Measurements from ENCODE around the gene HOXA9. TPM values are rescaled to one million over a fixed set of nuclear protein-coding genes. Genes with fewer than 3 reads are reported as not detected.

HOXA9 gene
- total and polyA plus RNA-seq, 3 donors from 2014 or later: 0.25 to 1.0 (median 0.39) TPM

DNA sequence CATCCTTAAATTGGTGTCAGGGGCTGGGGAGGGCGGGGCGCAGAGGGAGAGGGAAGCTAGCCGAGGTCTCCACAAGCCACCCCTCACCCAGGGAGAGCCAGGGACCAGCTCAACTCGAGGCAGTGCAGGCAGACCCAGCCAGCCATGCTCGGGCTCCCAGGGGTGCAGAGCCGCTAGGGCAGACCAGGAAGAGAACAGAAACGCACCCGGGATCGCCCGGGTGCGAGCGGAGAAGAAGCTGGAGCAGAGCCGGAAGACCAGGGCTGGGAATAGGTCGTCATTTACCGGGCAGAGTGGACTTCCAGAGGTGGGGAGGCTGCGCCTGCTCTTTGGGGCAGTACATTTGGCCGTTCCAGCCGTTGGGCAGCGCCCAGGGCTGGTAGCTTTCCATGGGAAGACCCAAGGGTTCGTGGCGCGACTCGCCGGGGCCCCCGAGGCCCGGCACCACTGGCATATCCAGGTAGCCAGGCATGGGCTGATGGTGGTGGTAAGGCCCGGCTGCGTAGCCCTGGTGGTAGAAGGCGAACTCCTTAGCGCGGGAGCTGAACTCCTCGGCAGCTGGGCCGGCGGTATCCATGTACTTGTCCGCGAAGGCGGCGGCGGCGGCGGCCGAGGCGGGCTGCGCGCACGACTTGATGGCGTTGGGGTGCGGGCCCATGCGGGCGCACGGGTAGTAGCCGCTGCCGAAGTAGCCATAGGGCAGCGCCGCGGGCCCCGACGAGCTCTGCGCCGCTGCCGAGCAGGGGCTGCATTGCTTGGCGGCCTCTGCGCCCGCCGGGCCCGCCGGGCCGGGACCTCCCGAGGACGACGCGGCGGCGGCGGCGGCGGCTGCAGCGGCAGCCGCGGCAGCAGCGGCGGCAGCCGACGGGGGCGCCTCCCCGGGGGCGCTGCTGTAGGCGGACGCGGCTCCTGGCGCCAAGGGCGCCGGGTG lies 33.8 kb upstream of the HOXA9 start:
- Histone ChIP-seq H3K36me3 (ENCODE audit: low read depth, missing control alignments) (no peaks in the 10 kb centered on the region), H3K27ac (no peak overlapping the region), H3K4me3 (no peak overlapping the region), H3K27me3 (no peaks in the 10 kb centered on the region), H3K9me3 (no peaks in the 10 kb centered on the region), H3K4me1 (no peaks in the 10 kb centered on the region)
- 3 to 4% methylated on average over 17 to 54 of the region's 93 CpGs for WGBS, 2 donors
- DNase-seq: no peak
- no peak for TF ChIP-seq POLR2A (IDR thresholded peaks at IDR 0.05)
- TF ChIP-seq, protein P1, sequence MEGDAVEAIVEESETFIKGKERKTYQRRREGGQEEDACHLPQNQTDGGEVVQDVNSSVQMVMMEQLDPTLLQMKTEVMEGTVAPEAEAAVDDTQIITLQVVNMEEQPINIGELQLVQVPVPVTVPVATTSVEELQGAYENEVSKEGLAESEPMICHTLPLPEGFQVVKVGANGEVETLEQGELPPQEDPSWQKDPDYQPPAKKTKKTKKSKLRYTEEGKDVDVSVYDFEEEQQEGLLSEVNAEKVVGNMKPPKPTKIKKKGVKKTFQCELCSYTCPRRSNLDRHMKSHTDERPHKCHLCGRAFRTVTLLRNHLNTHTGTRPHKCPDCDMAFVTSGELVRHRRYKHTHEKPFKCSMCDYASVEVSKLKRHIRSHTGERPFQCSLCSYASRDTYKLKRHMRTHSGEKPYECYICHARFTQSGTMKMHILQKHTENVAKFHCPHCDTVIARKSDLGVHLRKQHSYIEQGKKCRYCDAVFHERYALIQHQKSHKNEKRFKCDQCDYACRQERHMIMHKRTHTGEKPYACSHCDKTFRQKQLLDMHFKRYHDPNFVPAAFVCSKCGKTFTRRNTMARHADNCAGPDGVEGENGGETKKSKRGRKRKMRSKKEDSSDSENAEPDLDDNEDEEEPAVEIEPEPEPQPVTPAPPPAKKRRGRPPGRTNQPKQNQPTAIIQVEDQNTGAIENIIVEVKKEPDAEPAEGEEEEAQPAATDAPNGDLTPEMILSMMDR (IDR thresholded peaks at IDR 0.05): no peak
- intact Hi-C loops (cut with DNase I; ENCODE audit: low total_unique reads): loop anchor here (10.0 kb wide), 2 partner anchors 736 to 886 kb away; no protein-coding TSS in a partner anchor

- no peak for TF ChIP-seq POLR2A (IDR thresholded peaks at IDR 0.05)
- TF ChIP-seq, protein P1 (IDR thresholded peaks at IDR 0.05): no peak
- 11 to 16% methylated on average over 20 to 29 of the region's 29 CpGs for WGBS, 2 donors
- H3K27ac ChIP-seq: no peak overlapping the region
- no peaks in the 10 kb centered on the region for H3K4me1 ChIP-seq
- no peaks in the 10 kb centered on the region for H3K36me3 ChIP-seq (ENCODE audit: low read depth, missing control alignments)
- intact Hi-C loops (cut with DNase I; ENCODE audit: low total_unique reads): loop anchor here (10.0 kb wide), 2 partner anchors 737 to 887 kb away; no protein-coding TSS in a partner anchor
- DNase-seq: no peak
- H3K9me3 ChIP-seq: no peaks in the 10 kb centered on the region
- H3K27me3 ChIP-seq: no peaks in the 10 kb centered on the region
- no peak overlapping the region for H3K4me3 ChIP-seq
These were observed 33.0 kb upstream of the HOXA9 start for GRCh38 chr7:27198138-27198841.

DNA sequence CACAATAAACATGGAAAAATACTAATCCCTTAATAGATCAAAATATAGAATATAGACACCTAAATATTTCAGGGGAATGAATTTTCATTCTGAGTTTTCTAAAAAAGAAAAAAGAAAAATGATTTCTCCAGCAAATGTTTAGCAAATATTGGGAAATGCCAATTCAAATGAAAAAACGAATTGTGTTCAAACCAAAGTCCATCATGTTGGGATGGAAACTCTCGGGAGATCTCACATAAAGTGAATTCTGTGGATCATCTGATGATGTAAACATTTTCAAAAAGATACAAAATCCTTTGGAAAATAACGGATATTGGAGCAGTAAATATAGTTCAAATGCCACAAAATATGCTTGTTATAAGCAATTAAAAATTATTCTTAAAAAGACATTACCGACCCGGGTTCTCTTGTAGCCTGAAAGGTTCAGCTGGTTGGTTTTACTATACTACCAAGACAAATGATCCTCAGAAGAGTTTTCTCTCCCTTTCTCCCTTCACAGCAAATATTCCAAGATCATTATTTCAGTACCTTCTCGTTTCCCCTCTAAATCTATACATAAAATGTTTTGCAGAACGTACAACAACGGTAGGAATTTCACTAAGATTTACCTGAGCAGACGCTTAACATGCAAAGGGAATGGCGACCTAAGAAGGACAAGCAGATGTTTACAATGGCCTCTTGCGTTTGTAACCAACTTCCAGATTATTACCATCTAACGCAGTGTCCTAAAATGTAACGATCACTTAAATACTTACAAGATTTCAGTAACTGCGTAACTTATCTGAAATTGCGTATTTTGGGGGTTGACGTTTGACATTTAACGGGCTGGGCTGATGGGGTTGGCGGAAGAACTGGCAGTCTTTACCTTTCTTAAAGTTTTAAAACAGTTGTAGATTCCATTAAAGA lies 32.1 kb upstream of the HOXA9 start:
- Histone ChIP-seq H3K36me3 (ENCODE audit: low read depth, missing control alignments) (no peaks in the 10 kb centered on the region), H3K27ac (no peak overlapping the region), H3K4me1 (peaks cover 4% of the 10 kb centered on the region), H3K9me3 (no peaks in the 10 kb centered on the region), H3K27me3 (no peaks in the 10 kb centered on the region), H3K4me3 (no peak overlapping the region)
- DNase-seq: no peak
- intact Hi-C loops (cut with DNase I; ENCODE audit: low total_unique reads): loop anchor here (10.0 kb wide), 2 partner anchors 737 to 887 kb away; no protein-coding TSS in a partner anchor
- WGBS, 2 donors: 20% methylated on average over 18 of the region's 18 CpGs
- no peak for TF ChIP-seq POLR2A (IDR thresholded peaks at IDR 0.05)
- TF ChIP-seq, protein P1 (IDR thresholded peaks at IDR 0.05): no peak

- H3K27me3 ChIP-seq: no peaks in the 10 kb centered on the region
- H3K4me1 ChIP-seq: peaks cover 9% of the 10 kb centered on the region
- 6% methylated on average over 6 of the region's 6 CpGs for WGBS, 2 donors
- no peaks in the 10 kb centered on the region for H3K9me3 ChIP-seq
- H3K4me3 ChIP-seq: no peak overlapping the region
- H3K36me3 ChIP-seq (ENCODE audit: low read depth, missing control alignments): no peaks in the 10 kb centered on the region
- intact Hi-C loops (cut with DNase I; ENCODE audit: low total_unique reads): loop anchor here (10.0 kb wide), 2 partner anchors 738 to 888 kb away; no protein-coding TSS in a partner anchor
- peak; percentile 92 for DNase-seq
- no peak overlapping the region for H3K27ac ChIP-seq
- TF ChIP-seq POLR2A (IDR thresholded peaks at IDR 0.05): no peak
- TF ChIP-seq, protein P1 (IDR thresholded peaks at IDR 0.05): peak; percentile 57 to 73 (median 67)
These were observed 31.0 kb upstream of the HOXA9 start for GRCh38 chr7:27196287-27196767.

Data from testis (tissue), 3 donors.